K562 (cell line): ENCODE measurements around the gene LSM4. TPM values are rescaled to one million over a fixed set of nuclear protein-coding genes. Genes with fewer than 3 reads are reported as not detected.

ENCODE experiments used
- ARNT ChIP-seq, 2 experiments: fragments of 450-650 bp; IDR thresholded peaks; 2 replicates each; pipeline ENCODE4 v1.6.1; 2016; ENCODE audit warnings: mild to moderate bottlenecking in 1 of 2
- BDP1 ChIP-seq: IDR thresholded peaks from 3 replicates; pipeline ENCODE4 v1.6.1; 2011; ENCODE audit not compliant: insufficient read length, insufficient read depth
- CEBPB ChIP-seq: fragments of 450-650 bp; IDR thresholded peaks from 2 replicates; pipeline ENCODE4 v1.6.1; 2016; ENCODE audit warnings: missing genetic modification characterization, missing compliant biosample characterization
- CEBPG ChIP-seq, 3 experiments: fragments of 200-800 bp in 1 of 3; sonication (Bioruptor generic) in 1 of 3; sonication (generic) in 1 of 3; formaldehyde crosslinking in 1 of 3; IDR thresholded peaks in 2 of 3; conservative IDR thresholded peaks in 1 of 3; 2 replicates each; pipeline versions ENCODE4 v1.6.1 to v1.8.0; 2016 to 2022; ENCODE audit warnings: missing compliant biosample characterization in 2 of 3, missing genetic modification characterization in 2 of 3, mild to moderate bottlenecking in 1 of 3, missing genetic modification reagents in 1 of 3
- ESRRB ChIP-seq: fragments of 250-450 bp; sonication (Bioruptor Pico); IDR thresholded peaks from 2 replicates; pipeline ENCODE4 v1.5.0; 2020; ENCODE audit warnings: mild to moderate bottlenecking, moderate library complexity, borderline replicate concordance
- FOSL1 ChIP-seq: fragments of 200-800 bp; sonication (Bioruptor generic); conservative IDR thresholded peaks from 2 replicates; pipeline ENCODE4 v1.6.1; 2016; ENCODE audit warnings: missing genetic modification characterization, missing compliant biosample characterization
- GABPB1 ChIP-seq: sonication (generic); formaldehyde crosslinking; IDR thresholded peaks from 2 replicates; pipeline ENCODE4 v1.8.0; 2022; ENCODE audit warnings: mild to moderate bottlenecking, missing genetic modification reagents
- GATAD2A ChIP-seq: fragments of 450-650 bp; IDR thresholded peaks from 2 replicates; pipeline ENCODE4 v1.6.1; 2017
- GATAD2B ChIP-seq: fragments of 450-650 bp; IDR thresholded peaks from 2 replicates; pipeline ENCODE4 v1.6.1; 2017; ENCODE audit warnings: mild to moderate bottlenecking, borderline replicate concordance
- KDM2B ChIP-seq: fragments of 250-450 bp; sonication (Bioruptor Pico); IDR thresholded peaks from 2 replicates; pipeline ENCODE4 v1.8.0; 2021; ENCODE audit warnings: mild to moderate bottlenecking, moderate library complexity
- KLF1 ChIP-seq: fragments of 450-650 bp; IDR thresholded peaks from 2 replicates; pipeline ENCODE4 v1.6.1; 2016; ENCODE audit warnings: missing genetic modification characterization, missing compliant biosample characterization
- KLF10 ChIP-seq: fragments of 250-450 bp; sonication (Bioruptor Pico); IDR thresholded peaks from 2 replicates; pipeline ENCODE4 v1.6.1; 2021; ENCODE audit warnings: matching md5 sums
- MTA3 ChIP-seq: fragments of 450-650 bp; formaldehyde crosslinking; IDR thresholded peaks from 2 replicates; pipeline ENCODE4 v1.6.1; 2017; ENCODE audit warnings: mild to moderate bottlenecking, borderline replicate concordance
- NCOA2 ChIP-seq, 2 experiments: fragments of 450-650 bp; IDR thresholded peaks; 2 replicates each; pipeline ENCODE4 v1.6.1; 2018; ENCODE audit warnings: mild to moderate bottlenecking in 2 of 2, moderate library complexity in 1 of 2; ENCODE audit not compliant: partially characterized antibody in 2 of 2
- NONO ChIP-seq, 2 experiments: fragments of 200-400 bp in 1 of 2; fragments of 450-650 bp in 1 of 2; formaldehyde crosslinking in 1 of 2; IDR thresholded peaks; 2 replicates each; pipeline ENCODE4 v1.6.1; 2017; ENCODE audit warnings: low read depth in 2 of 2, mild to moderate bottlenecking in 2 of 2, moderate library complexity in 2 of 2, low read length in 1 of 2
- PHB2 ChIP-seq: fragments of 450-650 bp; IDR thresholded peaks from 2 replicates; pipeline ENCODE4 v1.6.1; 2017; ENCODE audit warnings: low read depth
- PHF21A ChIP-seq: fragments of 450-650 bp; IDR thresholded peaks from 2 replicates; pipeline ENCODE4 v1.6.1; 2017; ENCODE audit warnings: low read depth, borderline replicate concordance
- PKNOX1 ChIP-seq: fragments of 450-650 bp; IDR thresholded peaks from 2 replicates; pipeline ENCODE4 v1.6.1; 2016
- PYGO2 ChIP-seq: fragments of 450-650 bp; IDR thresholded peaks from 2 replicates; pipeline ENCODE4 v1.6.1; 2016; ENCODE audit warnings: mild to moderate bottlenecking, missing genetic modification characterization, moderate library complexity, missing compliant biosample characterization
- RAD51 ChIP-seq: fragments of 450-650 bp; IDR thresholded peaks from 2 replicates; pipeline ENCODE4 v1.7.1; 2016; ENCODE audit warnings: low read depth, mild to moderate bottlenecking, borderline replicate concordance
- RHOXF2B ChIP-seq: fragments of 250-450 bp; sonication (Bioruptor Pico); conservative IDR thresholded peaks from 2 replicates; pipeline ENCODE4 v1.5.1; 2021
- ZFP1 ChIP-seq: fragments of 450-650 bp; formaldehyde crosslinking; IDR thresholded peaks from 2 replicates; pipeline ENCODE4 v1.4.0; 2020; ENCODE audit warnings: mild to moderate bottlenecking, mixed read lengths
- ZFP36 ChIP-seq: fragments of 150-350 bp; IDR thresholded peaks from 2 replicates; pipeline ENCODE4 v1.6.1; 2018; ENCODE audit warnings: low read length, low read depth; ENCODE audit not compliant: partially characterized antibody
- ZNF174 ChIP-seq: fragments of 250-450 bp; sonication (Bioruptor Pico); IDR thresholded peaks from 2 replicates; pipeline ENCODE4 v1.4.0; 2020; ENCODE audit warnings: mild to moderate bottlenecking
- ZNF274 ChIP-seq: IDR thresholded peaks from 2 replicates; pipeline ENCODE4 v1.6.1; 2011; ENCODE audit warnings: low read depth, mild to moderate bottlenecking, low read length, moderate library complexity, borderline replicate concordance
- ZNF444 ChIP-seq: fragments of 250-450 bp; sonication (Bioruptor Pico); IDR thresholded peaks from 2 replicates; pipeline ENCODE4 v1.4.0; 2020; ENCODE audit warnings: mild to moderate bottlenecking, moderate library complexity
- ZNF830 ChIP-seq: fragments of 250-450 bp; sonication (Bioruptor Pico); IDR thresholded peaks from 2 replicates; pipeline ENCODE4 v1.5.0; 2021; ENCODE audit warnings: mild to moderate bottlenecking
- polyA plus RNA-seq, 8 experiments: library from polyadenylated mRNA; depleted of rRNA in 4 of 8; stranded (reverse) in 5 of 8; unstranded in 3 of 8; fragments of >200 nt; fragmentation: Nextera tagmentation in 2 of 8; fragmentation: Illumina TruSeq in 1 of 8; extraction: Ambion mirVana in 2 of 8; extraction: Trizol in 1 of 8; gene quantifications; 2 replicates each; pipeline versions ENCODE4 v1.2.1 to v1.2.3, GENCODE V29; 2011 to 2014; ENCODE audit warnings: inconsistent platforms in 1 of 8, missing spikeins in 1 of 8
- total RNA-seq, 7 experiments: library from RNA; depleted of rRNA in 6 of 7; stranded (reverse); fragments of >200 nt in 6 of 7; fragmentation: Illumina TruSeq in 2 of 7; extraction: Trizol in 2 of 7; gene quantifications; 2 replicates each; pipeline versions ENCODE4 v1.2.1 to v1.2.3, GENCODE V29; 2011 to 2021; ENCODE audit warnings: low replicate concordance in 1 of 7
- TF ChIP-seq, protein P1 (sequence below): fragments of 450-650 bp; formaldehyde crosslinking; IDR thresholded peaks from 2 replicates; pipeline ENCODE4 v1.4.0; 2022; ENCODE audit warnings: missing genetic modification characterization
- TF ChIP-seq, protein P2 (sequence below): fragments of 200-400 bp; formaldehyde crosslinking; IDR thresholded peaks from 2 replicates; pipeline ENCODE4 v1.6.1; 2017; ENCODE audit warnings: mild to moderate bottlenecking, low read depth, low read length, moderate library complexity

The LSM4 gene
- total and polyA plus RNA-seq, 9 of the 15 experiments (the other 6 are each of a cell fraction or from before 2014, with no cell fraction given), result 11.9 to 763 (median 202) TPM

- no peak for TF ChIP-seq PHB2
- TF ChIP-seq MTA3, result no peak
- no peak for TF ChIP-seq PYGO2 (tag)
- TF ChIP-seq KDM2B (CRISPR knock-in tag), result no peak
- TF ChIP-seq KLF10 (CRISPR knock-in tag), result no peak
- TF ChIP-seq PHF21A, result no peak
- TF ChIP-seq BDP1, result no peak
- TF ChIP-seq, protein P1, sequence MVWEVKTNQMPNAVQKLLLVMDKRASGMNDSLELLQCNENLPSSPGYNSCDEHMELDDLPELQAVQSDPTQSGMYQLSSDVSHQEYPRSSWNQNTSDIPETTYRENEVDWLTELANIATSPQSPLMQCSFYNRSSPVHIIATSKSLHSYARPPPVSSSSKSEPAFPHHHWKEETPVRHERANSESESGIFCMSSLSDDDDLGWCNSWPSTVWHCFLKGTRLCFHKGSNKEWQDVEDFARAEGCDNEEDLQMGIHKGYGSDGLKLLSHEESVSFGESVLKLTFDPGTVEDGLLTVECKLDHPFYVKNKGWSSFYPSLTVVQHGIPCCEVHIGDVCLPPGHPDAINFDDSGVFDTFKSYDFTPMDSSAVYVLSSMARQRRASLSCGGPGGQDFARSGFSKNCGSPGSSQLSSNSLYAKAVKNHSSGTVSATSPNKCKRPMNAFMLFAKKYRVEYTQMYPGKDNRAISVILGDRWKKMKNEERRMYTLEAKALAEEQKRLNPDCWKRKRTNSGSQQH (CRISPR knock-in tag), result no peak
- no peak for TF ChIP-seq CEBPB (tag)
- TF ChIP-seq RAD51, result no peak
- no peak for TF ChIP-seq ZNF174 (CRISPR knock-in tag)
- TF ChIP-seq, protein P2, sequence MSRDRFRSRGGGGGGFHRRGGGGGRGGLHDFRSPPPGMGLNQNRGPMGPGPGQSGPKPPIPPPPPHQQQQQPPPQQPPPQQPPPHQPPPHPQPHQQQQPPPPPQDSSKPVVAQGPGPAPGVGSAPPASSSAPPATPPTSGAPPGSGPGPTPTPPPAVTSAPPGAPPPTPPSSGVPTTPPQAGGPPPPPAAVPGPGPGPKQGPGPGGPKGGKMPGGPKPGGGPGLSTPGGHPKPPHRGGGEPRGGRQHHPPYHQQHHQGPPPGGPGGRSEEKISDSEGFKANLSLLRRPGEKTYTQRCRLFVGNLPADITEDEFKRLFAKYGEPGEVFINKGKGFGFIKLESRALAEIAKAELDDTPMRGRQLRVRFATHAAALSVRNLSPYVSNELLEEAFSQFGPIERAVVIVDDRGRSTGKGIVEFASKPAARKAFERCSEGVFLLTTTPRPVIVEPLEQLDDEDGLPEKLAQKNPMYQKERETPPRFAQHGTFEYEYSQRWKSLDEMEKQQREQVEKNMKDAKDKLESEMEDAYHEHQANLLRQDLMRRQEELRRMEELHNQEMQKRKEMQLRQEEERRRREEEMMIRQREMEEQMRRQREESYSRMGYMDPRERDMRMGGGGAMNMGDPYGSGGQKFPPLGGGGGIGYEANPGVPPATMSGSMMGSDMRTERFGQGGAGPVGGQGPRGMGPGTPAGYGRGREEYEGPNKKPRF, result no peak
- TF ChIP-seq KLF1 (tag), result no peak
- TF ChIP-seq CEBPG (CRISPR knock-in tag; IDR thresholded peaks at IDR 0.05), result no peak
- no peak for TF ChIP-seq CEBPG (tag; conservative IDR thresholded peaks at IDR 0.05 in 1 of 2, IDR thresholded peaks at IDR 0.05 in 1 of 2)
- no peak for TF ChIP-seq ZNF444 (CRISPR knock-in tag)
- TF ChIP-seq ZNF830 (CRISPR knock-in tag), result no peak
- TF ChIP-seq NCOA2 (IDR thresholded peaks at IDR 0.05; ENCODE audit: partially characterized antibody in 2 of 2), result no peak
- TF ChIP-seq ESRRB (CRISPR knock-in tag), result no peak
- no peak for TF ChIP-seq GATAD2B
- TF ChIP-seq ZFP1 (CRISPR knock-in tag), result no peak
- TF ChIP-seq GATAD2A, result no peak
- no peak for TF ChIP-seq NONO (IDR thresholded peaks at IDR 0.05; ENCODE audit: low read depth in 2 of 2, low read length in 1 of 2)
- TF ChIP-seq ARNT (IDR thresholded peaks at IDR 0.05), result no peak
- no peak for TF ChIP-seq ZNF274
- 0 out of 2 replicates have a peak, but pooled peaks have one; percentile 33 for TF ChIP-seq FOSL1 (tag)
- no peak for TF ChIP-seq PKNOX1
- no peak for TF ChIP-seq RHOXF2B (CRISPR knock-in tag)
- TF ChIP-seq GABPB1, result no peak
- no peak for TF ChIP-seq ZFP36
Measured at GRCh38 chr19:18366021-18366435, 43.2 kb upstream of the LSM4 start (continued).
